A204.1 (cell line): Measurements from ENCODE around the gene ITIH5.
A peak's percentile ranks its signal among the peaks of the same experiment; 100 is the strongest.

Experiments
- FAIRE-seq: peaks from 2 replicates; lab custom pipeline; 2012; peaks lifted over from hg19 to GRCh38; lab: Jason Lieb, UNC

ITIH5 gene

DNA sequence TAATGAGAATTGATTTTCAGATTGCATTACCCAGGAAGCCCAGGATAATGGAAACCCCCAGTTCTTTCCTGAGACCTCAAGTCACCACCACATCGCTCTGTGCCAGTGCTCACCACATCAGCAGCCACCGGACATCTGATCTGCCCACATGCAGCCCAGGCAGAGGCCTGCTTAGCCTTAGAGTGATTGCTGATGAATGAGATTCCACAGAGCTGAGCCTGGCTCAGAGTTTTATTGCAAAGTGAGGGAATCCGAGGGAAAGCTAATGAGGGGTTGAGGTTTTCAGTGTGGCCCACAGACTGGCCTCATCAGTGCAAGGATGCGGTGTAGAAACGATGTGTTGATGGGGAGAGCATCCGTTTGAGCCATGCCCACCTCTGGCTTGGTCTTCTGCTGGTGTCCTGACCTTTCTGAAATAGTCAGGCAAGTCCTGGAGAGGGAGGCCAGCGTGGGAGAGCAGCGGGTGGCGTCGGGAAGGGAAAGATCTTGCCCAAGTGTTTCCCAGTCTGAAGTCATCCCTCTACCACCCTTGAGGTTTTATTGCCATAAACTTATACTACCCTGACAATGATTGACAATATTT, 120.3 kb downstream of the ITIH5 start:
- FAIRE-seq: no peak

- no peak for FAIRE-seq
These were observed 121.0 kb downstream of the ITIH5 start for GRCh38 chr10:7545792-7546191.

GRCh38 chr10:7545261-7545660, 121.5 kb downstream of the ITIH5 start:
- no peak for FAIRE-seq

DNA sequence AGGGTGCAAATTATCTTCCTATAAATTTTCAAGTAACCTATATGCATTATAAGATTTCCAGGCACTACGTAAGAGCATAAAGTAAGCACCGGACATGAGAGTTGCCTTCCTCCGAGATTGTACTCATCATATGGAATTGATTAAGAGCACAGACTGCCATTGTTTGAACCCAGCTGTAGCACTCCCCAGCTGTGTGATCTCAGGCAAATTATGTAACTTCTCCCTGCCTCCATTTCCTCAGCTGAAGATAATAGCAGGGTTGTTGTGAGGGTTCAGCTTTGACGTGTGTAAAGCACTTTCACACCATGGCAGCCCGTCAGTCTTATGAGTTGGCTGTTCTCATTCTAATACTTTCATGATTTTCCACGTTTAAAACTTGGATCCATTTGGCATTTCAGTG, 122.6 kb downstream of the ITIH5 start:
- FAIRE-seq: no peak

DNA sequence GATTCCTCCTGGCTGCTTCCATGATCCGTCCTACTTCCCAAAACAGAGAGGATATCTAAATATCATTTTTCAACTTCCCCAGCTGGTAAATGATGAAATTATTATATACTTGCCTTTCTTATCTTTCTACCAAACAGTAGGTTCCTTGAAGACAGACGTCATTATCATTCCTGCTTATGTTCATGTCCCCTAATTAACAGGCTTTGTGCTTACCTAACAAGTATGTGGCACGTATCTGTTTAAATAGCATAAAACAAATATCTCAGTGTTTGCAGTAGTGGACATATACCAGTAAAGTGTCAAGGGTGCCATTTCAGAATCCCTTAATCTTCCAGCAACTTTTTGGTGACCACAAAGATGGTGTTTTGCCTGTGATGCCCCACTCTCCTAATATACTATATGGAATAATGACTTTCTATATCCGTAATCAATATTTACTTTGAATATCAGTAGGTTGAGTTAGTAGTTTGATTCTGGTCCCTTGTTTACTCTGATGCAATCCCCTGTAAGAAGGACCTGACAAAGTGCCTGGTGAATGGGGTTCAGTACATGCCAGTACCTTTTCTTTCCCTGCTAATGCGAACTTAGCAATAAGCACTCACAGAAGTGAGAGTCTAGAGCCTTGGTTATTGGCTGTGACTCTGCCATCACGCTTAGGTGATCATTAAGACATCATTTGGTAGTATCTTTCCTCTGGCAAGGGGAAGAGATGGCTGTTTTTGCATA, 124.4 kb downstream of the ITIH5 start:
- FAIRE-seq: no peak

DNA sequence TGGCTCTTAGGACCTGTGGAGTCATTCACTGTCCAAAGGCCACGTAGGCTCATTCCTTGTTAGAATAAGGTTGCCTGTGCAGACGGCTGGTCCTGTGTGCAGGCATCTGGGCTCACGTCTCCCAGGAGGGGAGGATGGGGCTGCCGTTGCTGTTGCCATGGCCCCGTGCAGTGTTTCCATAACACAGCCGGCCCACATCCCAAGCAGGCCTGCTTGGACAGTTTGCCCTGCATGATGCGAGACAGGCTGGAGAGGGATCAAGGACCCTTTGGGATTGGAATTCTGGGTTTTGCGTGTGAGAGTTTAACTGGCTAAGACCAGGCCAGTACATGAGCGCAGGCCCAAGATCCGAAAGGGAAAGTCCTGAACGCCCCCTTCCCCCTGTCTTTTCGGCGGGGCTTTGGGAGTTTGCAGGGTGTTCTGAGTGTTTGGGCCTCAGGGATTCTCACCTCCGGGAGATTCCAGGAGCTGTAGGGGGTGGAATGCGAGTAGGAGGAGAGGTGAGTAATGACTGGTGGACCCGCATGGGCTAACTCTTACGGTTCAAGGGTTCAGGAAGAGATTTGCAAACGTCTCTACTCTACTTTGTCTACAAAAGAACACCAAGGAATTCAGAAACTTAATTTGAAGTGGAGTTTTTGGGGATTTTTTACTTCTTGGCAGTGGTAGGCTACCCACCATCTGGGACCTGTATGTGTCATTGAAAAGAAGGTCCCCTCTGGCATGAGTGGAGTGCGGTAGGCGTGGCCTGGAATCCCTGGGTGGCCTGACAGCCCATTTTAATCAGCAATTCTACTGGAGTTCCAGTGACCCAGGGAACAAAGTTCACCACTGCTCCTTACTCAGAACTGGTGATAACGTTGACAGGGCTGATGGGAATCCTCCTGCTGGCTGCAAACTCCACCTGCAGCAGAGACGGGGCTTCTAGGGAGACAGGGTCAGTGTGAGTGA, 125.4 kb downstream of the ITIH5 start:
- no peak for FAIRE-seq

- FAIRE-seq: no peak
These were observed 127.7 kb downstream of the ITIH5 start for GRCh38 chr10:7538970-7539654.

DNA sequence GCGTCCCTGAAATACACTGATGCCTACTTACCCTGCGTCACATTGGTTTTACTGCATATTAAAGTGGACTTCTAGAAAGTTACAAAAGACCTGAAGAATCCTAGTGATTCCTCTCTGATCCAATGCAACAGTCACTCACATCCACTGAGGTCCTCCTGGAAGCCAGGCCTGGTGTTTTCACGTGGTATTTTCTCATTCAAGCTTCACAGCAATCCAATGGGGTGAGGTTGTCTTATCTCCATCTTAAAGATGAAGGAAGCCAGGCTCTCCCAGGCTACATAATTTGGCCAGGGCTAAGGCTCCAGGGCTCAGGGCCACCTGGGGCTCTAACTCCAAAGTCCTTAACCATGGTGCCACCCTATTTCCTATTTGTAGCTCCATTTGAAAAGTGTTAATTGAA, 129.6 kb downstream of the ITIH5 start:
- no peak for FAIRE-seq

DNA sequence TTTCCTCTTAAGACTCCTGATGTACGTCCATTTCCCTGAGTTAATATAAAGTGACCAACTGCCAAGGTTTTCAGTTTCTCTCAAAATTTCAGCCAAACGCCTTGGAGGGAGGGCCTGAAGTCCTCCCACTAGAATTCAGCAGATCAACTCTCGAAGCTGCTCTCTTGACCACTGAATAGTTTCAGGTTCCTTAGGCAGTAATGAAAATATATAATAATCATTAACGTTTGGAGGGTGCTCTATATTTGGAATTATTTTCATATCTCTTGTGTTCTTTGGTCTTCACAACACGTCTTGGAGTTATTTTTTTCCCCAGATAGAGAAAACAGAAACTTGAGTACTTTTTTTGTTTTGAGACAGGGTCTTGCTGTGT, 132.3 kb downstream of the ITIH5 start:
- no peak for FAIRE-seq

DNA sequence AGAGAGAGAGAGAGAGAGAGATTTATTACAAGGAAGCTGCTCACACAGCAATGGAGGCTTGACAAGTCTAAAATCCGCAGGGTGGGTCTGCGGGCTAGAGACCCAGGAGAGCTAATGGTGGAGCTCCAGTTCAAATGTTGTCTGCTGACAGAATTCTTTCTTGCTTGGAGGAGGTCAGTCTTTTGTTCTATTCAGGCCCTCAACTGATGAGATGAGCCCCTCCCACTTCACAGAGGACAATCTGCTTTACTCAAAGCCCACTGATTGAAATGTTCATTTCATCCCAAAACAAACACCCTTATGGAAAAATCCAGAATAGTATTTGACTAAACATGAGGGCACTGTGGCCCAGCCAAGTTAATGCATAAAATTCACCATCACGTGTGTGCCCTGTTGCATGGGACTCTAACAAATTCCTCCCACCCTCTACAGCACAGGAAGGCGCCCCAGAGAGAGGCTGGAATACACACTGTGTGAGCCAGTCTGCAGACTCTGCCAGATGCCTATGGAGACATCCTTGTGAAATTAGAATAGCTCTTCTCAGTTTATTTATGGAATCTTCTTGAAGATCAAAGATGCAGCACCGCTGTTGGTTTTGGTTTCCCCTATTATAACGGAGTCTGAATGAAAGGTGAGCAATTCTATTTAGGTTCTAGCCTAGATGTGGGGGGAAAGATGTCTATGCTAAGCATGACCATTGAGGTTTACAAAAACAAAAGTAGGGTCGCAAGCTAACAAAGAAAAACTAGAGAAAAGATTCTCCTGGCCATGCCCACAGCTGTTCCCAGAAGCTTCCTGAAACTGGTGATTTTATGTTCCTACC, 132.9 kb downstream of the ITIH5 start:
- no peak for FAIRE-seq

- FAIRE-seq: no peak
These were observed 133.9 kb downstream of the ITIH5 start for GRCh38 chr10:7532723-7533498.

- no peak for FAIRE-seq
These were observed 137.1 kb downstream of the ITIH5 start for GRCh38 chr10:7529638-7530037.

DNA sequence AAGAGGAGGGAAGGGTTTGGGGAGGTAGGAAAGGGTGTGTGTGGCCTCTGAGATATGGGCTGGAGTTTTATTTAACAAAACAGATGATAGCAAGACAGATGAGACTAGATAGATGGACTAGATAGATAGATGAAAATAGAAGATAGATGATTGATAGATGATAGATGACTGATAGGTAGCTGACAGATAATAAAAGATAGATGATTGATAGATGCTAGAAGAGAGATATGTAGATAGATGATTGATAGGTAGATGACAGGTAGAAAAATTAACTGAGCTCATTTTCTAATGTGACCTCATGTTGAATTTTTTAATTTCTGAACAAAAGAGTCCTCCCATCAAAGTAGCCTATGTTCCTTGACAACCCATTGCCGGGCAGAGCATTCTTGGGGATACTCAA, 139.3 kb downstream of the ITIH5 start:
- FAIRE-seq: no peak

- FAIRE-seq: no peak
These were observed 140.8 kb downstream of the ITIH5 start for GRCh38 chr10:7526017-7526400.

- FAIRE-seq: peak; percentile 90
These were observed 141.3 kb downstream of the ITIH5 start for GRCh38 chr10:7525314-7526016.

- FAIRE-seq: no peak
These were observed 143.1 kb downstream of the ITIH5 start for GRCh38 chr10:7523656-7524055.

GRCh38 chr10:7520507-7521485, 146.0 kb downstream of the ITIH5 start:
- FAIRE-seq: no peak

GRCh38 chr10:7519351-7519750, 147.4 kb downstream of the ITIH5 start:
- no peak for FAIRE-seq

DNA sequence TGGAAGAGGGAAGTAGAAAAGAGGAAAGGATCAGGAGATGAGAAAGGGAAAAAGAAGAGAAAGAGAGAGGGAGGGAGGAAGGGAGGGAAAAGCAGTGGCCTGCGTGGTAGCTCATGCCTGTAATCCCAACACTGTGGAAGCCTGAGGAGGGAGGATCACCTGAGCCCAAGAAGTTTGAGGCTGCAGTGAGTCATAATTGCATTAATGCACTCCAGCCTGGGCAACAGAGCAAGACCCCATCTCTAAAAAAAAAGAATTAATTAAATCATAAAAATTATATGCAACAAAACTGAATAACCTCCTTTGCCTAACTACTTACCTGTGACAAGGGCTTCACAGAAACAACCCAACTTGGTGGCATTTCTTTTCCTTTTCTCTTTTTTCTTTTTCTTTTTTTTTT, 148.1 kb downstream of the ITIH5 start:
- FAIRE-seq: no peak
